Mesendoderm (in vitro differentiated cells): ENCODE results near the gene IQCF6.

Experiments
- DNase-seq: peaks from one replicate; pipeline ENCODE4 v3.0.0; 2013
- H2AK5ac ChIP-seq: 2 replicates; pipeline ENCODE4 v1.6.1; 2013; ENCODE audit warnings: low read length, inconsistent platforms
- H2BK120ac ChIP-seq: 2 replicates; pipeline ENCODE4 v1.6.1; 2013; ENCODE audit warnings: low read depth, mild to moderate bottlenecking, low read length, moderate library complexity, mixed read lengths
- H2BK15ac ChIP-seq: replicated peaks from 2 replicates; pipeline ENCODE4 v1.6.1; 2013; ENCODE audit warnings: low read depth, mild to moderate bottlenecking, moderate library complexity
- H2BK5ac ChIP-seq: 2 replicates; pipeline ENCODE4 v1.6.1; 2013; ENCODE audit warnings: low read length, inconsistent platforms
- H3K18ac ChIP-seq: 2 replicates; pipeline ENCODE4 v1.6.1; 2013; ENCODE audit warnings: mild to moderate bottlenecking, low read length, mixed read lengths
- H3K23ac ChIP-seq: one replicate; pipeline ENCODE4 v1.6.1; 2013; ENCODE audit warnings: low read length
- H3K27ac ChIP-seq: 2 replicates; pipeline ENCODE4 v1.5.1; 2013; ENCODE audit warnings: low read depth, mild to moderate bottlenecking, inconsistent platforms, low read length, moderate library complexity
- H3K27me3 ChIP-seq: 2 replicates; pipeline ENCODE4 v1.6.1; 2013; ENCODE audit warnings: low read length, control low read depth, mild to moderate bottlenecking, inconsistent platforms; ENCODE audit not compliant: insufficient read depth, poor library complexity
- H3K36me3 ChIP-seq: 2 replicates; pipeline ENCODE4 v1.6.1; 2013; ENCODE audit warnings: low read length, inconsistent platforms; ENCODE audit not compliant: control insufficient read depth, insufficient read depth
- H3K4ac ChIP-seq: one replicate; pipeline ENCODE4 v1.6.1; 2013; ENCODE audit warnings: low read depth, mild to moderate bottlenecking, low read length, moderate library complexity
- H3K4me1 ChIP-seq: 2 replicates; pipeline ENCODE4 v1.6.1; 2013; ENCODE audit warnings: low read depth, low read length, inconsistent platforms; ENCODE audit not compliant: control insufficient read depth
- H3K4me2 ChIP-seq: 2 replicates; pipeline ENCODE4 v1.6.1; 2013; ENCODE audit warnings: low read length
- H3K4me3 ChIP-seq: 2 replicates; pipeline ENCODE4 v1.5.1; 2013; ENCODE audit warnings: mild to moderate bottlenecking, low read length
- H3K56ac ChIP-seq: one replicate; pipeline ENCODE4 v1.6.1; 2013; ENCODE audit warnings: low read length
- H3K79me1 ChIP-seq: 2 replicates; pipeline ENCODE4 v1.6.1; 2013; ENCODE audit warnings: low read length, inconsistent platforms
- H3K79me2 ChIP-seq: 2 replicates; pipeline ENCODE4 v1.6.1; 2013; ENCODE audit warnings: mild to moderate bottlenecking, low read length; ENCODE audit not compliant: control insufficient read depth, insufficient read depth
- H3K9ac ChIP-seq: 2 replicates; pipeline ENCODE4 v1.6.1; 2013; ENCODE audit warnings: low read length, inconsistent platforms
- H4K5ac ChIP-seq: one replicate; pipeline ENCODE4 v1.6.1; 2013; ENCODE audit warnings: low read length
- H4K8ac ChIP-seq: one replicate; pipeline ENCODE4 v1.6.1; 2013; ENCODE audit warnings: low read depth, mild to moderate bottlenecking, control low read depth, low read length, moderate library complexity
- WGBS: extraction: QIAGEN DNeasy Blood & Tissue Kit; methylation state at CpG from one replicate; pipeline ENCODE4 v1.1.7; 2013; ENCODE audit warnings: low lambda C conversion rate, missing lambda C conversion rate; ENCODE audit not compliant: insufficient coverage; ENCODE audit errors: extremely low coverage; 5-methylcytosine and 5-hydroxymethylcytosine counted together

The IQCF6 gene

GRCh38 chr3:51733859-51734571 lies 45.0 kb downstream of the IQCF6 start:
- Histone ChIP-seq H3K27me3 (no peaks in the 10 kb centered on the region), H4K8ac (no peak overlapping the region), H2BK120ac (no peak overlapping the region), H3K79me2 (no peaks in the 10 kb centered on the region), H3K4me2 (no peak overlapping the region), H3K56ac (no peak overlapping the region), H3K36me3 (no peaks in the 10 kb centered on the region), H3K4me1 (no peaks in the 10 kb centered on the region), H3K27ac (no peak overlapping the region), H3K4ac (no peak overlapping the region), H3K18ac (no peak overlapping the region), H3K4me3 (no peak overlapping the region), H4K5ac (no peak overlapping the region), H3K79me1 (no peaks in the 10 kb centered on the region), H3K9ac (no peak overlapping the region), H3K23ac (no peak overlapping the region), H2AK5ac (no peak overlapping the region), H2BK5ac (no peak overlapping the region), H2BK15ac (no peak overlapping the region)
- DNase-seq = no peak
- whole genome bisulfite sequencing = no CpG with 5 or more reads among the region's 4 CpGs

DNA sequence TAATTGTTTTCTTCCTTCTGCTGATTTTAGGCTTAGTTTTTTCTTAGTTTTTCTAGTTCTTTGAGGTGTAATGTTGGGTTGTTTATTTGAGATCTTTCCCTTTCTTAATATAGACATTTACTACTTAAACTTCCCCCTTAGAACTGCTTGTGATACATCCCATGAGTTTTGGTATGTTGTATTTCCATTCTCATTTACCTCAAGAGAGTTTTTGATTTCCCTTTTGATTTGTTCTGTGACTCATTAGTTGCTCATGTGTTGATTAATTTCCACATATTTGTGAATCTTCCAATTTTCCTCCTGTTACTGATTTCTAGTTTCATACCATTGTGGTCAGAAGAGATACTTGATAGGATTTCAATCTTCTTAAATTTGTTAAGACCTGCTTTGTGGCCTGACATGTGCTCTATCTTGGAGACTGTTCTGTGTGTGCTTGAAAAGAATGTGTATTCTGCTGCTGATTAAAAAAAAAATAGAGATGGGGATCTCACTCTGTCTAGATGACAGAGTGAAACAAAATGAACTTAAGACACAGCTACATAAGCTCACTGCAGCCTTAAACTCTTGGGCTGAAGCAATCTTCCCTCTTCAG lies 49.9 kb downstream of the IQCF6 start:
- no peaks in the 10 kb centered on the region for H3K79me2 ChIP-seq
- H2BK120ac ChIP-seq = no peak overlapping the region
- no peaks in the 10 kb centered on the region for H3K36me3 ChIP-seq
- no peaks in the 10 kb centered on the region for H3K79me1 ChIP-seq
- no peak overlapping the region for H3K4me2 ChIP-seq
- H3K23ac ChIP-seq = no peak overlapping the region
- no peak overlapping the region for H2AK5ac ChIP-seq
- no peak overlapping the region for H3K18ac ChIP-seq
- no peak for DNase-seq
- no peak overlapping the region for H4K5ac ChIP-seq
- no peak overlapping the region for H3K9ac ChIP-seq
- H3K4me3 ChIP-seq = no peak overlapping the region
- no peak overlapping the region for H2BK5ac ChIP-seq
- no peaks in the 10 kb centered on the region for H3K27me3 ChIP-seq
- no peak overlapping the region for H3K27ac ChIP-seq
- H3K4ac ChIP-seq = no peak overlapping the region
- no peak overlapping the region for H4K8ac ChIP-seq
- H2BK15ac ChIP-seq = no peak overlapping the region
- no peaks in the 10 kb centered on the region for H3K4me1 ChIP-seq
- H3K56ac ChIP-seq = no peak overlapping the region
